MM.1S (cell line): Measurements from ENCODE around the gene SWT1.

Experiments
- DNase-seq: peaks from one replicate; pipeline ENCODE4 v3.0.0-alpha.2; 2015
- H2AFZ ChIP-seq: fragments of 300-600 bp; sonication (generic); 2 replicates; pipeline ENCODE4 v1.6.0; 2016; ENCODE audit warnings: antibody characterized with exemption, low read length
- H3F3A ChIP-seq: fragments of 300-600 bp; sonication (generic); 2 replicates; pipeline ENCODE4 v1.6.1; 2016; ENCODE audit warnings: mild to moderate bottlenecking, antibody characterized with exemption, low read length, moderate library complexity, mixed read lengths; ENCODE audit not compliant: insufficient read depth
- H3K27ac ChIP-seq: fragments of 300-600 bp; sonication (generic); 2 replicates; pipeline ENCODE4 v1.5.1; 2016; ENCODE audit warnings: mild to moderate bottlenecking, low read length
- H3K27me3 ChIP-seq: fragments of 300-600 bp; sonication (generic); replicated peaks from 2 replicates; pipeline ENCODE4 v1.6.0; 2016; ENCODE audit warnings: low read length; ENCODE audit not compliant: insufficient read depth
- H3K36me3 ChIP-seq: fragments of 300-600 bp; sonication (generic); replicated peaks from 2 replicates; pipeline ENCODE4 v1.6.1; 2016; ENCODE audit warnings: mild to moderate bottlenecking, low read length, mixed read lengths; ENCODE audit not compliant: insufficient read depth
- H3K4me1 ChIP-seq: fragments of 300-600 bp; sonication (generic); 2 replicates; pipeline ENCODE4 v1.6.1; 2016; ENCODE audit warnings: low read length, mixed read lengths
- H3K4me2 ChIP-seq: fragments of 300-600 bp; sonication (generic); 2 replicates; pipeline ENCODE4 v1.6.0; 2016; ENCODE audit warnings: low read depth, low read length
- H3K4me3 ChIP-seq: fragments of 300-600 bp; sonication (generic); 2 replicates; pipeline ENCODE4 v1.5.1; 2016; ENCODE audit warnings: low read length, mixed read lengths
- H3K79me2 ChIP-seq: fragments of 300-600 bp; sonication (generic); 2 replicates; pipeline ENCODE4 v1.6.1; 2016; ENCODE audit warnings: mixed run types, low read length, mixed read lengths
- H3K9ac ChIP-seq: fragments of 300-600 bp; sonication (generic); 2 replicates; pipeline ENCODE4 v1.6.1; 2016; ENCODE audit warnings: low read length, mixed read lengths
- H3K9me2 ChIP-seq: fragments of 300-600 bp; sonication (generic); replicated peaks from 2 replicates; pipeline ENCODE4 v1.6.1; 2016; ENCODE audit warnings: mild to moderate bottlenecking, low read length, mixed read lengths; ENCODE audit not compliant: insufficient read depth
- H3K9me3 ChIP-seq: fragments of 300-600 bp; sonication (generic); replicated peaks from 2 replicates; pipeline ENCODE4 v1.6.1; 2016; ENCODE audit warnings: mild to moderate bottlenecking, low read length, mixed read lengths; ENCODE audit not compliant: insufficient read depth
- H4K20me1 ChIP-seq: fragments of 300-600 bp; sonication (generic); 2 replicates; pipeline ENCODE4 v1.6.1; 2016; ENCODE audit warnings: mild to moderate bottlenecking, low read length, moderate library complexity, mixed read lengths; ENCODE audit not compliant: insufficient read depth
- CTCF ChIP-seq: fragments of 300-600 bp; sonication (generic); IDR thresholded peaks from 2 replicates; pipeline ENCODE4 v1.5.1; 2016; ENCODE audit warnings: antibody characterized with exemption, low read length, mixed read lengths
- EZH2 ChIP-seq: fragments of 300-600 bp; sonication (generic); optimal IDR thresholded peaks from 2 replicates; pipeline ENCODE3; 2017; ENCODE audit warnings: low read depth, mild to moderate bottlenecking, antibody characterized with exemption, low read length, mixed read lengths
- EZH2phosphoT487 ChIP-seq: fragments of 300-600 bp; sonication (generic); IDR thresholded peaks from 2 replicates; pipeline ENCODE4 v1.6.1; 2018; ENCODE audit warnings: antibody characterized with exemption, low read length

The SWT1 gene

DNA sequence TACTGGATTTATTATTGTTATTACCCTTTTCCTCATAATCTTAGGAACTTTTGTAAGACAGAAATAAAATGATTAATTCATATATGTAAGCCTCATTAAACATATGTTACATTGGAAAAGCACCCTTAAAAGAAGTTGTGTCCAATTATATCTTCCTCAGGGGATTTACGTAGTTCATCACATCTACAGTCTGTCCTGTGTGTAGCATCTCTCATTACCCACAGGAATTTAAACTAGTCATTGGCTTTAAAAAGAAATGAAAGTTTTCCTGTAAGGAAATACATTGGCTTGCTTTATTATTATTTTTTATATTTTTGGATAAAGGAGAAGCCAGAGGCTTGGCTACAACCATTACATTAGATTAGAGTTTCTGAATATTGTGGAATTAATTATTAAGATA, 56.1 kb downstream of the SWT1 start:
- Histone ChIP-seq H3K4me2 (no peak overlapping the region), H2AFZ (no peak overlapping the region), H3K4me1 (no peaks in the 10 kb centered on the region), H4K20me1 (no peaks in the 10 kb centered on the region), H3K79me2 (no peaks in the 10 kb centered on the region), H3K9me3 (no peaks in the 10 kb centered on the region), H3K36me3 (no peaks in the 10 kb centered on the region), H3K4me3 (no peak overlapping the region), H3F3A (no peaks in the 10 kb centered on the region), H3K27me3 (no peaks in the 10 kb centered on the region), H3K9ac (no peak overlapping the region), H3K9me2 (no peaks in the 10 kb centered on the region), H3K27ac (no peak overlapping the region)
- TF ChIP-seq EZH2, result no peak
- TF ChIP-seq CTCF, result no peak
- no peak for TF ChIP-seq EZH2phosphoT487
- DNase-seq, result no peak

DNA sequence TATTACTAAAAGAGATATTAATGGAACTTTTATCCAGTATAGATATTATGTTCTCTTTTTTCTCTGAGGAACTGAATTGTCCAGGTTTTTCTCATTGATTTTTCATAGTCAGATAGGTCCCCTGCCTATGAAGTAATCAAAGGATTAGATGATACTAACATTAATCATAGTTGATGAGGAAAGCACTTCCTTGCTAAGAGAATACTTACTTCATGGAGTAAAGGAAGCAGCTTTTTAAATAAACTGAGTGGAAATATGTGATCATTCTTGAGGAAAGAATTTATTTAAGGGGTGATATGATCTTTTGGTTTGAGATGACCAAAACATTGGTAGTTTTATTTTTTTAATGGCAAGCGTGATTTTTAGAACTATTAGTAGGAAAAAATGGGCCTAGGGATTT, 58.9 kb downstream of the SWT1 start:
- Histone ChIP-seq H3K4me1 (no peaks in the 10 kb centered on the region), H3K9me2 (no peaks in the 10 kb centered on the region), H3K27ac (no peak overlapping the region), H3K36me3 (no peaks in the 10 kb centered on the region), H3K4me3 (no peak overlapping the region), H3K9ac (no peak overlapping the region), H3K4me2 (no peak overlapping the region), H3F3A (no peaks in the 10 kb centered on the region), H4K20me1 (no peaks in the 10 kb centered on the region), H3K9me3 (no peaks in the 10 kb centered on the region), H3K79me2 (no peaks in the 10 kb centered on the region), H3K27me3 (no peaks in the 10 kb centered on the region), H2AFZ (no peak overlapping the region)
- no peak for DNase-seq
- TF ChIP-seq EZH2phosphoT487 (no peak), EZH2 (no peak), CTCF (no peak)

DNA sequence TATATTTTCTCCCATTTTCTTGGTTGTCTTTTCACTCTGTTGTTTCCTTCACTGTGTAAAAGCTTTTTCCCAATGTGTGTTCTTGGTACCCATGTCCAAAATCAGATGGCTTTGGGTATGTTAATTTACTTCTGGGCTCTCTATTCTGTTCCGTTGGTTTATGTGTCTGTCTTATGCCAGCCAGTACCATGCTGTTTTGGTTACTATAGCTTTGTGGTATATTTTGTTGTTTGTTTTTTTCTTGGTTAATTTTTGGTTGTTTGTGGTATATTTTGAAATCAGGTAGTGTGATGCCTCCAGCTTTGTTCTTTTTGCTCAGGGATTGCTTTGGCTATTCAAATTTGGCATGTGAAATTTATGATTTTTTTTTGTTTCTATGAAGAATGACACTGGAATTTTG, 67.2 kb downstream of the SWT1 start:
- H3K9me3 ChIP-seq, result no peaks in the 10 kb centered on the region
- no peak overlapping the region for H2AFZ ChIP-seq
- H3F3A ChIP-seq, result no peaks in the 10 kb centered on the region
- no peaks in the 10 kb centered on the region for H3K9me2 ChIP-seq
- H3K27ac ChIP-seq, result no peak overlapping the region
- H3K9ac ChIP-seq, result no peak overlapping the region
- no peak for DNase-seq
- H3K27me3 ChIP-seq, result no peaks in the 10 kb centered on the region
- no peaks in the 10 kb centered on the region for H3K36me3 ChIP-seq
- no peaks in the 10 kb centered on the region for H4K20me1 ChIP-seq
- no peaks in the 10 kb centered on the region for H3K79me2 ChIP-seq
- TF ChIP-seq EZH2phosphoT487, result no peak
- TF ChIP-seq CTCF, result no peak
- no peak for TF ChIP-seq EZH2
- H3K4me3 ChIP-seq, result no peak overlapping the region
- H3K4me1 ChIP-seq, result no peaks in the 10 kb centered on the region
- no peak overlapping the region for H3K4me2 ChIP-seq

- no peaks in the 10 kb centered on the region for H3K9me2 ChIP-seq
- H2AFZ ChIP-seq, result no peak overlapping the region
- no peak overlapping the region for H3K9ac ChIP-seq
- no peaks in the 10 kb centered on the region for H3K9me3 ChIP-seq
- H3K4me3 ChIP-seq, result no peak overlapping the region
- H3K4me1 ChIP-seq, result no peaks in the 10 kb centered on the region
- TF ChIP-seq CTCF, result no peak
- no peak for TF ChIP-seq EZH2
- no peak for TF ChIP-seq EZH2phosphoT487
- no peaks in the 10 kb centered on the region for H3K36me3 ChIP-seq
- H4K20me1 ChIP-seq, result no peaks in the 10 kb centered on the region
- no peaks in the 10 kb centered on the region for H3K27me3 ChIP-seq
- H3K79me2 ChIP-seq, result no peaks in the 10 kb centered on the region
- DNase-seq, result no peak
- H3F3A ChIP-seq, result no peaks in the 10 kb centered on the region
- no peak overlapping the region for H3K4me2 ChIP-seq
- no peak overlapping the region for H3K27ac ChIP-seq
Observed at GRCh38 chr1:185227161-185227560, 70.2 kb downstream of the SWT1 start.
